Sigmoid colon (tissue), 4 donors: ENCODE data around the gene TMEM144.

Experiments
- EP300 ChIP-seq, 4 donors: sonication (generic); formaldehyde crosslinking; IDR thresholded peaks; one replicate each; pipeline ENCODE4 v1.6.1; 2017; ENCODE audit warnings: antibody characterized with exemption in 4 of 4
- TF ChIP-seq, protein P1 (sequence below), 4 experiments: fragments of 450-650 bp in 3 of 4; fragments of 200-600 bp in 1 of 4; IDR thresholded peaks; one replicate each; pipeline ENCODE4 v1.5.1; 2016 to 2019; ENCODE audit warnings: antibody characterized with exemption in 4 of 4, mild to moderate bottlenecking in 3 of 4, moderate library complexity in 2 of 4

- TF ChIP-seq, protein P1, sequence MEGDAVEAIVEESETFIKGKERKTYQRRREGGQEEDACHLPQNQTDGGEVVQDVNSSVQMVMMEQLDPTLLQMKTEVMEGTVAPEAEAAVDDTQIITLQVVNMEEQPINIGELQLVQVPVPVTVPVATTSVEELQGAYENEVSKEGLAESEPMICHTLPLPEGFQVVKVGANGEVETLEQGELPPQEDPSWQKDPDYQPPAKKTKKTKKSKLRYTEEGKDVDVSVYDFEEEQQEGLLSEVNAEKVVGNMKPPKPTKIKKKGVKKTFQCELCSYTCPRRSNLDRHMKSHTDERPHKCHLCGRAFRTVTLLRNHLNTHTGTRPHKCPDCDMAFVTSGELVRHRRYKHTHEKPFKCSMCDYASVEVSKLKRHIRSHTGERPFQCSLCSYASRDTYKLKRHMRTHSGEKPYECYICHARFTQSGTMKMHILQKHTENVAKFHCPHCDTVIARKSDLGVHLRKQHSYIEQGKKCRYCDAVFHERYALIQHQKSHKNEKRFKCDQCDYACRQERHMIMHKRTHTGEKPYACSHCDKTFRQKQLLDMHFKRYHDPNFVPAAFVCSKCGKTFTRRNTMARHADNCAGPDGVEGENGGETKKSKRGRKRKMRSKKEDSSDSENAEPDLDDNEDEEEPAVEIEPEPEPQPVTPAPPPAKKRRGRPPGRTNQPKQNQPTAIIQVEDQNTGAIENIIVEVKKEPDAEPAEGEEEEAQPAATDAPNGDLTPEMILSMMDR (IDR thresholded peaks at IDR 0.05): no peak
- no peak for TF ChIP-seq EP300 (IDR thresholded peaks at IDR 0.05)
These were observed 24.4 kb downstream of the TMEM144 start for GRCh38 chr4:158234671-158235070.
